GM12864 (cell line): ENCODE measurements around the gene CPNE9.
A peak's percentile ranks its signal among the peaks of the same experiment; 100 is the strongest.

Experiments
- DNase-seq: peaks from one replicate; pipeline ENCODE4 v3.0.0-alpha.2; 2011; ENCODE audit warnings: low read depth
- H3K4me3 ChIP-seq: 2 replicates; pipeline ENCODE4 v1.5.1; 2011; ENCODE audit warnings: mild to moderate bottlenecking, low read depth, low read length, control low read depth
- CTCF ChIP-seq: IDR thresholded peaks from 2 replicates; pipeline ENCODE4 v1.5.1; 2011; ENCODE audit warnings: low read depth, mild to moderate bottlenecking, moderate library complexity, low read length, control low read depth, inconsistent platforms; ENCODE audit errors: missing control alignments

CPNE9 gene

GRCh38 chr3:9731206-9732079, 27.8 kb downstream of the CPNE9 start, which contains the start of gene BRPF1:
BRPF1 (plus strand) TSS chr3:9731735; CDS start chr3:9734141, 2,406 bp downstream.
- H3K4me3 ChIP-seq = peak within 1 kb of the TSS; percentile 96
- TF ChIP-seq CTCF = no peak
- DNase-seq = peak; percentile 95

- no peak for DNase-seq
- peak overlapping the region; percentile 96 for H3K4me3 ChIP-seq
- no peak for TF ChIP-seq CTCF
Measured at GRCh38 chr3:9732080-9732739, 28.6 kb downstream of the CPNE9 start.

DNA sequence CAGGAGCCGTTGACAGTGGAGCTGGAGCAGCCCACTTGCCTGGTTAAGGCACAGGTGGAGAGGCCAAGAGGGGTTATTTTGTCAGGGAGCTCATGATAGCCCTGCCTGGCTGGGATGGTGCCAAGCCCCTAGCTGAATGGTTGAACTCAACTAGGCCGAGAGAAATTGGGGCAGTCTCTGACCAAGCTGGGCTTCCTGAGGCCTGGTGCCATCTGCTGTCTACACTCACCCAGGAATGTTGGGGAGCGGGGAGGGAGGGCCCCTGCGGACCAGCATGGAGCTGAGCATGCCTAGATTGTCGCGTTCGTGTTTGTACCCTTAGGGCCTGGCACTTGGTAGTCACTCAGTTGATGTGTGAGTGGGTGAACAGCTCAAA, 29.1 kb downstream of the CPNE9 start:
- no peak for TF ChIP-seq CTCF
- DNase-seq = no peak

GRCh38 chr3:9736831-9737230, 33.2 kb downstream of the CPNE9 start:
- H3K4me3 ChIP-seq = no peak overlapping the region
- TF ChIP-seq CTCF = no peak
- DNase-seq = no peak

More for the DNA sequence above, 29.1 kb downstream of the CPNE9 start:
- H3K4me3 ChIP-seq = peak overlapping the region; percentile 96

DNA sequence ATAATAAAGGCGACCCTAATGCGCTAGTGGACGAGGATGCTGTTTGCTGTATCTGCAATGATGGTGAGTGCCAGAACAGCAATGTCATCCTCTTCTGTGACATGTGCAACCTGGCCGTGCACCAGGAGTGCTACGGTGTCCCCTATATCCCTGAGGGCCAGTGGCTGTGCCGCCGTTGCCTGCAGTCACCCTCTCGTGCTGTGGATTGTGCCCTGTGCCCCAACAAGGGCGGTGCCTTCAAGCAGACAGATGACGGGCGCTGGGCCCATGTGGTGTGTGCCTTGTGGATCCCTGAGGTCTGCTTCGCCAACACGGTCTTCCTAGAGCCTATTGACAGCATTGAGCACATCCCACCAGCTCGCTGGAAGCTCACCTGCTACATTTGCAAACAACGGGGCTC, 35.5 kb downstream of the CPNE9 start:
- DNase-seq = no peak
- TF ChIP-seq CTCF = no peak
- no peak overlapping the region for H3K4me3 ChIP-seq

DNA sequence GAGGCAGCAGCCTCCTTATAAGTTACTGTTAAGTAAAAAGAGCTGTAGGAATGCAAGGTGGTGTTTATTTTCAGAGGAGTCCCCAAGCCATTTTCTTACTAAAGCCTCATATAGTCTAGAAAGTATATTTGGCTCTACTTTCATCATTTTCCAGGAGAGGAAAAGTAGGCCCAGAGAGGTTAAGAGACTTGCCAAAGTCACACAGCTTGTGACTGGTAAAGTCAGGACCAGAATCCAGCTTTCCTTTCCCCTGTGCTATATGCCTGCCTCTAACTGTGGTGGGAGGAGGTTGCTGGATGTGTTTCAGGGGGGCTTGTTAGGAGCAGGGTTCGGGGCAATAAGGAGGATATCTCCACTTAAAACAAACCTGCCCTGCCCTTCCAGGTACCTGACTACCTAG, 38.9 kb downstream of the CPNE9 start:
- H3K4me3 ChIP-seq = no peak overlapping the region
- DNase-seq = no peak
- TF ChIP-seq CTCF = no peak
